Measurements from ENCODE around the gene TPCN2. TPM values are rescaled to one million over a fixed set of nuclear protein-coding genes. Genes with fewer than 3 reads are reported as not detected.
A peak's percentile ranks its signal among the peaks of the same experiment; 100 is the strongest.

The TPCN2 gene
- total RNA-seq, 2 donors from 2014 or later, result 17.1 to 24.6 TPM

GRCh38 chr11:69087811-69088210 is 39.1 kb downstream of the TPCN2 start:
- Mint-ChIP-seq H3K27me3 (no peaks in the 10 kb centered on the region), H3K36me3 (no peaks in the 10 kb centered on the region), H3K27ac (no peak overlapping the region), H3K4me3 (no peak overlapping the region), H3K9me3 (no peaks in the 10 kb centered on the region), H3K4me1 (ENCODE audit: low read depth in 2 of 2) (peaks cover 0 to 15% of the 10 kb centered on the region in 2 donors)
- DNase-seq (ENCODE audit: low spot score) (no peak), ATAC-seq (no peak)

DNA sequence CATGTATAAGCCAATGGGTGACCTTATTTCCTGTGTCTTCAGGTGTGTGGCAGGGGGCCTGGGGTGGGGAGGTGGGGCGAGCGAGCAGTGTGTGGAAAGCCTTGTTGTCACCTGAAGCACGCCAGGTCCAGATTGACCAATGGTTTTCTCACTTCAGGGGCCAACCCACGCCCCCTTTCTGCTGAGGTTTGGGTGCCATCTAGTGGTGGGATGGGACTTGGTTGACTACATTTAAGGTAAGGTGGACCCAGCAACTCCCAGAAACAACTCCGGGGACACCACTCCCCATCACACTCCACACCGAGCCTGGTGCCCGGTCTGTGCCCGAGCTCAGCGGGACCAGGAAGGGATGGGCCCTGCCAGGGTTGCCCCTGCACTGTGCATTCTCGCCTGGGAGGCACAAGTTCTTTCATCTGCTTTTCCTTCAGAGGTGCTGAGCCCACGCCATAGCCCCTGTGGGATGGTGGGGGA is 40.0 kb downstream of the TPCN2 start:
- Mint-ChIP-seq H3K27me3 (no peaks in the 10 kb centered on the region), H3K36me3 (no peaks in the 10 kb centered on the region), H3K27ac (no peak overlapping the region), H3K9me3 (no peaks in the 10 kb centered on the region), H3K4me3 (no peak overlapping the region), H3K4me1 (ENCODE audit: low read depth in 2 of 2) (peaks cover 0 to 11% of the 10 kb centered on the region in 2 donors)
- DNase-seq (ENCODE audit: low spot score) (peak; percentile 77), ATAC-seq (peak; percentile 58 to 66)

- H3K27me3 Mint-ChIP-seq, result no peaks in the 10 kb centered on the region
- H3K4me1 Mint-ChIP-seq (ENCODE audit: low read depth in 2 of 2), result peaks cover 0 to 11% of the 10 kb centered on the region in 2 donors
- no peak for DNase-seq (ENCODE audit: low spot score)
- ATAC-seq, result peak in 1 of 2 donors; percentile 39
- no peak overlapping the region for H3K4me3 Mint-ChIP-seq
- no peaks in the 10 kb centered on the region for H3K36me3 Mint-ChIP-seq
- H3K27ac Mint-ChIP-seq, result no peak overlapping the region
- no peaks in the 10 kb centered on the region for H3K9me3 Mint-ChIP-seq
Measured at GRCh38 chr11:69089258-69089657, 40.5 kb downstream of the TPCN2 start.

DNA sequence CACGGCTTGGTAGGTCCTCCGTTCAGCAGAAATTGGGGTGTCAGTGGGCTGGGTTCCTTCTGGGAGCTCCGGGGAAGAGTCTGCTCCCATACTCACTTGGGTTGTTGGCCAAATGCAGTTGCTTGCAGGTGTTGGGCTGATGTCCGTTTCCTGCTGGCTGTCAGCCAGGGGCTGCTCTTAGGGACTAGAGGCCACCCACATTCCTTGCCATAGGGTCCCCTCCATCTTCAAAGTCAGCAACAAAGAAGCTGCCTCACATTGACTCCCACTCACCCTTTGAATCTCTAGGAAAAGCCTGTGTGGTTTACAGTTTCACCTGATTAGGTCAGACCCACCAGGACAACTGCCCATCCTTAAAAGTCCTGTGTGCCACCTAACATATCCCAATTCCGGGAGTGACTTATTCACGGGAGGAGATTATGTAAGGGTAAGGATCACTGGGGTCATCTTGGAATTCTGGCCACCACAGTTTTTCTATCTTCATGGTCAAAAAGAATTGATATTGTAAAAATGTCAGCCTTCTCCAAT is 43.0 kb downstream of the TPCN2 start:
- H3K27ac Mint-ChIP-seq, result no peak overlapping the region
- no peaks in the 10 kb centered on the region for H3K36me3 Mint-ChIP-seq
- H3K27me3 Mint-ChIP-seq, result no peaks in the 10 kb centered on the region
- no peak for ATAC-seq
- H3K4me3 Mint-ChIP-seq, result no peak overlapping the region
- no peaks in the 10 kb centered on the region for H3K9me3 Mint-ChIP-seq
- H3K4me1 Mint-ChIP-seq (ENCODE audit: low read depth in 2 of 2), result peaks cover 0 to 11% of the 10 kb centered on the region in 2 donors
- DNase-seq (ENCODE audit: low spot score), result no peak

DNA sequence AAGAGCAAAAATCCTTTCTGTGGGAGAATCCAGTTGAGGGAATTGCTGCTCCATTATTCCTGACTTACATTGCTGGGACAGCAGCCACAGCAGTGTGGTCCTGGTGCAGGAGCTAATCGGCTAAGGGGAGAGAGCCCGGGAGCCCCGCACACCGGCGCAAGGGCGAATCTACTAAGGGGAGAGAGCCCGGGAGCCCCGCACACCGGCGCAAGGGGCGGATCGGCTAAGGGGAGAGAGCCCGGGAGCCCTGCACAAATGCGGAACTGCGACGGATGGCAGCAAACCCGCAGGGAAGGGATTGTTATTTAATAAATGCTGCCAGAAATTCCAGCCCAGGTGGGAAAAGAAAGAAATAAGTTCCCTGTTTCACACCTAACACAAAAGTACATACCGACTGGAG is 43.5 kb downstream of the TPCN2 start:
- ATAC-seq (no peak), DNase-seq (ENCODE audit: low spot score) (no peak)
- H3K4me1 Mint-ChIP-seq (ENCODE audit: low read depth in 2 of 2), result peaks cover 0 to 11% of the 10 kb centered on the region in 2 donors
- no peaks in the 10 kb centered on the region for H3K27me3 Mint-ChIP-seq
- no peak overlapping the region for H3K27ac Mint-ChIP-seq
- H3K9me3 Mint-ChIP-seq, result no peaks in the 10 kb centered on the region
- H3K36me3 Mint-ChIP-seq, result no peaks in the 10 kb centered on the region
- no peak overlapping the region for H3K4me3 Mint-ChIP-seq

GRCh38 chr11:69093106-69093505 is 44.4 kb downstream of the TPCN2 start:
- Mint-ChIP-seq H3K9me3 (no peaks in the 10 kb centered on the region), H3K27ac (no peak overlapping the region), H3K4me1 (ENCODE audit: low read depth in 2 of 2) (peaks cover 0 to 11% of the 10 kb centered on the region in 2 donors), H3K4me3 (no peak overlapping the region), H3K27me3 (no peaks in the 10 kb centered on the region), H3K36me3 (no peaks in the 10 kb centered on the region)
- no peak for ATAC-seq
- no peak for DNase-seq (ENCODE audit: low spot score)

- ATAC-seq (peak; percentile 25 to 37), DNase-seq (ENCODE audit: low spot score) (no peak)
- no peak overlapping the region for H3K4me3 Mint-ChIP-seq
- H3K36me3 Mint-ChIP-seq, result no peaks in the 10 kb centered on the region
- no peak overlapping the region for H3K27ac Mint-ChIP-seq
- peaks cover 0 to 6% of the 10 kb centered on the region in 2 donors for H3K4me1 Mint-ChIP-seq (ENCODE audit: low read depth in 2 of 2)
- H3K27me3 Mint-ChIP-seq, result peaks cover 0 to 2% of the 10 kb centered on the region in 2 donors
- H3K9me3 Mint-ChIP-seq, result no peaks in the 10 kb centered on the region
Measured at GRCh38 chr11:69094111-69094914, 45.6 kb downstream of the TPCN2 start.

- H3K36me3 Mint-ChIP-seq, result no peaks in the 10 kb centered on the region
- no peak for DNase-seq (ENCODE audit: low spot score)
- ATAC-seq, result no peak
- H3K4me3 Mint-ChIP-seq, result no peak overlapping the region
- no peaks in the 10 kb centered on the region for H3K9me3 Mint-ChIP-seq
- H3K27ac Mint-ChIP-seq, result no peak overlapping the region
- H3K27me3 Mint-ChIP-seq, result peaks cover 0 to 5% of the 10 kb centered on the region in 2 donors
- peaks cover 0 to under 1% of the 10 kb centered on the region in 2 donors for H3K4me1 Mint-ChIP-seq (ENCODE audit: low read depth in 2 of 2)
Measured at GRCh38 chr11:69094915-69095290, 46.2 kb downstream of the TPCN2 start.

DNA sequence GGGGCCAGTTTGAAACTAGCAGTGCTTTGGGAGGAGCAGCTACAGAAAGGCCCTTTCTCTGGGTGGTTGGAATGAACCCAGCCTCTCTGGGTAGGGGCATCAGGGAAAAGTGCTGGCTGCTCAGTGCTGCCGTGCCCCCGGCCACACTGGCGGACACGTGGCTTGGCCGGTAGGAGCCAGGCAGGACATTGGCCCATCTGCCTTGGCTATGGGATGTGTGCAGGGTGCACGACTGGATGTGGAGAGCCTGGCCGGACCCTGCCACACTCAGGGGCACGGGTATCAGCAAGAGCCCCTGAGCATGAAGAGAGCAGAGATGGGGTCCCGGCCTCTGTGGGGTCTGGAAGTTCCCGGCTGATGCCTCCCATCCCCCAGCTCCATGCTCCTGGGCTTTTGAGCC is 46.6 kb downstream of the TPCN2 start:
- Mint-ChIP-seq H3K27me3 (peaks cover 0 to 7% of the 10 kb centered on the region in 2 donors), H3K4me3 (no peak overlapping the region), H3K27ac (no peak overlapping the region), H3K4me1 (ENCODE audit: low read depth in 2 of 2) (no peaks in the 10 kb centered on the region), H3K9me3 (no peaks in the 10 kb centered on the region), H3K36me3 (no peaks in the 10 kb centered on the region)
- no peak for DNase-seq (ENCODE audit: low spot score)
- ATAC-seq, result no peak

DNA sequence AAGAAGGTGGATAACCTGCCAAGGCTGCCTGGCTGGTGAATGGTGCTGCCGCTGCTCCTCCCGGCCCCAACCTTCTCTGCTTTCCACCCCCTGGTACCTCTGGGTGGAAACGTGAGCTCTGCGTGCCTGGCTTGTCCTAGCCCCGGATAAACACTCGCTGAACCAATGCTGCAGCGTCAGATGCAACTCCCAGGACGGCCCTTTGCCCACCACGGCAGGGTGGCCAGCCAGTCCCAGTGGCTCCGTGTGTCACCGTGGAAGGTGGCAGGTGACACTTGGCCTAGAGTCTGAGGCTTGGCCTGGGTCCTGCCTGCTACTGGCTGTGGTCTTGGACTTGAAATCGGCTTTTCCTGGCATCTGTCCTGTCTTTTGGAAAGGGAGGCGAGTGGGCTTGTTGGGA is 47.7 kb downstream of the TPCN2 start:
- Mint-ChIP-seq H3K27me3 (peaks cover 0 to 7% of the 10 kb centered on the region in 2 donors), H3K36me3 (no peaks in the 10 kb centered on the region), H3K27ac (no peak overlapping the region), H3K9me3 (no peaks in the 10 kb centered on the region), H3K4me3 (no peak overlapping the region), H3K4me1 (ENCODE audit: low read depth in 2 of 2) (no peaks in the 10 kb centered on the region)
- ATAC-seq, result no peak
- DNase-seq (ENCODE audit: low spot score), result no peak

DNA sequence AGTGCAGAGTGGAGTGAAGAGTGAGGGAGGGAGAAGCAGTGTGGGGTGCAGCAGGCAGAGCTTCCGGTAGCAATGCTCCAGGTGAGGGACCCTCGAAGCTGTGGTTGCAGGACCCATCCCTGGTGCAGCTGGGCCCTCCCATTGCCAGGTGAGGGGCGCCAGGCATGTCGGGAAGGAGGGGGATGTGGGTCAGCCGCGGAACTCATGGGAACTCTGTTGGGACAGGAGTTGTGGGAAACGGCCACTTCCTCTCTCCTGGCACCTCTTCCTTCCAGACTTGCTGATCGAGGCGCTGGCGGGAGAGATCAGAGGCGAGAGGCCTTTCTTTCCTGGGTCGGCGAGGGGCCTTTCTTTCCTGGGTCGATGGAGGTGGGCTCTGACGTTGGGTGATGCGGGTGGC is 48.5 kb downstream of the TPCN2 start:
- no peak overlapping the region for H3K27ac Mint-ChIP-seq
- no peaks in the 10 kb centered on the region for H3K36me3 Mint-ChIP-seq
- no peak for DNase-seq (ENCODE audit: low spot score)
- H3K9me3 Mint-ChIP-seq, result no peaks in the 10 kb centered on the region
- ATAC-seq, result no peak
- H3K4me1 Mint-ChIP-seq (ENCODE audit: low read depth in 2 of 2), result no peaks in the 10 kb centered on the region
- H3K27me3 Mint-ChIP-seq, result peaks cover 0 to 7% of the 10 kb centered on the region in 2 donors
- H3K4me3 Mint-ChIP-seq, result no peak overlapping the region

DNA sequence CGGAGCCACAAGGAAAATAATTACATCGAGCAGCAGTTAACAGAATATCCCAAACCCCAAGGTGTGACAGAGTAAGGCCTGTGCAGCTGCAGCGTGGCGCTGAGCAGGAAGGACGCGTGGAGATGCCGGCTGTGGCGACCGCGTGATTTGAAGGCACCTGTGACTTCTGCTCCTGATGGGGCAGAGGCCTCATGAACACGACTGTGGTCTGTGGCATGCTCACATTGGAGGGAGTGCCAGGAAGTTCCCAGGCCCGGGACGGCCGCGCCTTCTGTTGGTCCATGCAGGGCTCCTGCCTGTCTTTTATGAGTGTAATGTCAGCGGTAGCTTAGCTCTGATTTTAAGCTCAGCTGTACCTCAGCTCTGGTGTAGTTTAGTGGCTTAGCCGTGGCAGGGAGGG is 50.4 kb downstream of the TPCN2 start:
- no peak overlapping the region for H3K27ac Mint-ChIP-seq
- H3K4me1 Mint-ChIP-seq (ENCODE audit: low read depth in 2 of 2), result no peaks in the 10 kb centered on the region
- H3K9me3 Mint-ChIP-seq, result no peaks in the 10 kb centered on the region
- no peak overlapping the region for H3K4me3 Mint-ChIP-seq
- DNase-seq (ENCODE audit: low spot score) (no peak), ATAC-seq (no peak)
- H3K36me3 Mint-ChIP-seq, result no peaks in the 10 kb centered on the region
- H3K27me3 Mint-ChIP-seq, result peaks cover 0 to 14% of the 10 kb centered on the region in 2 donors

- Mint-ChIP-seq H3K4me1 (ENCODE audit: low read depth in 2 of 2) (no peaks in the 10 kb centered on the region), H3K4me3 (no peak overlapping the region), H3K27me3 (peaks cover 0 to 14% of the 10 kb centered on the region in 2 donors), H3K27ac (no peak overlapping the region), H3K9me3 (no peaks in the 10 kb centered on the region), H3K36me3 (no peaks in the 10 kb centered on the region)
- DNase-seq (ENCODE audit: low spot score) (no peak), ATAC-seq (no peak)
Measured at GRCh38 chr11:69100454-69101114, 51.9 kb downstream of the TPCN2 start.

GRCh38 chr11:69101115-69101791 is 52.5 kb downstream of the TPCN2 start:
- no peak overlapping the region for H3K4me3 Mint-ChIP-seq
- H3K9me3 Mint-ChIP-seq, result no peaks in the 10 kb centered on the region
- peaks cover 0 to 14% of the 10 kb centered on the region in 2 donors for H3K27me3 Mint-ChIP-seq
- DNase-seq (ENCODE audit: low spot score) (no peak), ATAC-seq (peak; percentile 72 to 78)
- no peak overlapping the region for H3K27ac Mint-ChIP-seq
- H3K36me3 Mint-ChIP-seq, result no peaks in the 10 kb centered on the region
- H3K4me1 Mint-ChIP-seq (ENCODE audit: low read depth in 2 of 2), result no peaks in the 10 kb centered on the region
